H1 (cell line): ENCODE measurements around the gene SUDS3. TPM values are rescaled to one million over a fixed set of nuclear protein-coding genes. Genes with fewer than 3 reads are reported as not detected.

Source experiments
- ASH2L ChIP-seq: fragments of 200-600, 300-600 bp; sonication (generic); IDR thresholded peaks from one replicate; pipeline ENCODE4 v1.7.1; 2017; ENCODE audit warnings: low read length
- CEBPB ChIP-seq: IDR thresholded peaks from 2 replicates; pipeline ENCODE4 v1.6.1; 2012; ENCODE audit warnings: low read depth, low read length
- CREB1 ChIP-seq: IDR thresholded peaks from 2 replicates; pipeline ENCODE4 v1.6.1; 2012; ENCODE audit warnings: inconsistent platforms
- GABPA ChIP-seq: IDR thresholded peaks from 2 replicates; pipeline ENCODE4 v1.6.1; 2011; ENCODE audit warnings: mild to moderate bottlenecking, low read length, moderate library complexity, borderline replicate concordance; ENCODE audit not compliant: insufficient read depth
- SP1 ChIP-seq: IDR thresholded peaks from 2 replicates; pipeline ENCODE4 v1.6.1; 2011; ENCODE audit warnings: low read depth, low read length
- polyA plus RNA-seq, 7 experiments: library from polyadenylated mRNA; depleted of rRNA in 3 of 7; stranded (reverse) in 5 of 7; unstranded in 2 of 7; fragments of >200 nt in 5 of 7; fragments of 200-250 nt in 2 of 7; gene quantifications; 1 replicate in 5 of 7; 2 replicates in 1 of 7; 4 replicates in 1 of 7; pipeline versions ENCODE4 v1.2.1 to v1.2.3, GENCODE V29; 2011 to 2013; ENCODE audit warnings: missing spikeins in 2 of 7, mixed read lengths in 2 of 7
- total RNA-seq: library from RNA; stranded (reverse); fragmentation: NEBNext Ultra II Directional; extraction: Animal tissue kit (Norgen Biotek cat#: 25700); gene quantifications from 2 replicates; pipeline ENCODE4 v1.2.1, GENCODE V29; 2021

Gene SUDS3
- total and polyA plus RNA-seq, 2 of the 8 experiments (the other 6 are each of a cell fraction or from before 2014, with no cell fraction given) = 30.0 to 58.7 TPM

GRCh38 chr12:118448341-118448740 is 72.0 kb downstream of the SUDS3 start (continued):
- TF ChIP-seq GABPA (no peak), CREB1 (no peak), CEBPB (no peak), SP1 (no peak), ASH2L (no peak)
